Glomerular visceral epithelial cell (primary cell): ENCODE data around the gene MAFG.

Experiments used
- DNase-seq: peaks from one replicate; pipeline ENCODE4 v3.0.0-alpha.2; 2016; ENCODE audit errors: extremely low spot score

Gene MAFG

DNA sequence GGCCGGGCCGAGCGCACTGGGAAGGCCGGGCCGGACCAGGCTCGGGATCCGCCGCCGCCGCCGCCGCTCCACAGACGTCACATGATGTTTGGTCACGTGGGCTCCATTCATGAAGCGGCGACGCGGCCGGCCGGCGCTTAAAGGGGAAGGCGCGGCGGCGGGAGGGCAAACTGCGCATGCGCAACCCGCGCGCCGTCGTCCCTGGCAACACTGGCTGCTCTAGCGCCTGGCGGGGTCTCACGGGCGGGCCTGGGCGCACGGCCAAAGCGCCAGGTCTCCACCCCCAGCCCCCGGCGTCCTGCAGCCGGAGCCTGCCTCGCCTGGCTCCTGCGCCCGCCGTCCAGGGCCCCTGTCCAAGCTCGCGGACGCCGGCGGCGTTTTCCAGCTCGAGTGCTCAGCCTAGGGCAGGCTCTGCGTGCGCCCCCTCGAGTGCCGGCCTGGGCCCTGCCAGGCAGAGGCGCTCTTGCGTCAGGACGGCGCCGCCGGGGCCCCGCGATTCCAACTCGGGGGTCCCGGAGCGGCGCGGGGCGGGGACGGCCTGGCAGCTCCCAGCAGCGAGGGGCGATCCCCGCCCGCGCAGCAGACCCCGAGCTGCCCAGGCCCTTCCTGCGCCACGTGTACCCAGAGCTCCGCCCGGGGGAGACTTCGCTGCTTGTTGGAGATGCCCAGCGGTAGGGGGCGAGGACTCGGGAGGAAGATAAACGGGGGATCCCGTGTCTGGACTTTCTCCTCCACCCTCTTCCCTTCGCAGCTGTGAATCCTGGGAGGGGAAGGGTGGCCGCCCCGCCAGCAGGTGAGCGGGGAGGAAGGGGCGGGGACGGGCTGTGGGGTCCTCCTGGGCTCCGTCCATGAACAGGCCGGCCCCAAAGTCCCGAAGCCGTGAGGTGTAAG lies at the start of gene MAFG:
Gene MAFG, minus strand, starts transcription at position 83 of the 891 bp plus-strand sequence. CDS start 4,550 bp downstream, outside the sequence.
- peak; percentile 97 for DNase-seq

DNA sequence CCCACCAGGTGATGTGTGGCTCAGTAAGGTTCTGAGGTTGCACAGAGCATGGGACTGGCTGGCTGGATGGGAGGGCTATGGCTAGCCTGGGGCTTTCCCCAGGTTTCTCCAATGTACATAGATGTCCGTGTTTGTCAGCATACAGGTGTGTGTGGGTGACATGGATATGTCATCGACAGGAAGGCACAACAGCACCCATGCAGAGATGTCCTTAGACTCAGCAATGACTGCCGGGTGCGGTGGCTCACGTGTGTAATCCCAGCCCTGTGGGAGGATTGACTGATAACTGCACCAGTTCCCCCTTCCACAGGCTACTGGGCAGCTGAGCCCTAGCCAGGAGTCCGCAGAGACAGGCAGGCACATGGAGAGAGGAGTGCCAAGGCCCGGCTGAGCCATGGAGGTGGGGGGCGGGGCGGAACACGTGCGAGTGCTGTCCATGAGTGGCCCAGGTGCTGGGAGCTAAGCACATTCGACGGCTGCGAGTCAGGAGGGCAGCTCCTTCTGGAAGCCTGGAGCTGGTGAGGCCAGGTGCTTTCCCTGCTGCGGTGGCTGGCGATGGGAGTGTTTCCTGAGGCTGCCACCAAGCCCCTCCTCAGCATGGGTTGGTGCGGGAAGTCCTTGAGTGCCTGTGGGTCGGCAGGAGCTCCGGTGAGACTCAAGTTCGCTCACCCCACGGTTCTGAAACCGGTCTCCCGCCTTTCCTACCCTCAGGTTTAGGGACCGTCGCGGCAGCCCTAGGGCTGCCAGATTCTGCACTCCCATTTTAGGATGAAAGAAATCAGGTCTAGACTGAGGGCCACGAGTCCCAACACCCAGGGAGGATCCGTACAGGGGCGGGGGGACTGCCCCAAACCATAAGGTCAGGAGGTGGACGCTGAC lies 49.0 kb upstream of the MAFG start:
- peak; percentile 57 for DNase-seq

DNA sequence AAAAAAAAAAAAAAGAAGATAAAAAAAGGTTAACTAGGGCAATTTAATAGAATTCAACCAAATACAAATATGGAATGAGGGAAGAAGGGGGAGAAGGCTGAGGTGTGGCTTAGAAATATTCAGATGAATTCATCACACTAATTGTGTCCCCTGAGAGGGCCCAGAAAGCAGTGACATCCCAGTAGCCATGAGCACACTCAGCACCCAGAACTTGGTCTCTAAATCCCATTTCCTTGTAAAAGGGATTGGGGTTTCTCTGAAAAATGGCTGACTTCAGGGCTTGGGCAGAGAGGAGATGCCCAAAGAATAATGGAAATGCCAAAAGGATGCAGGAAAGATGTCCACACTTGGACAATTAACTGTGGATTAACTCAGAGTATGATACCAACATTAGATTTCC lies 45.9 kb upstream of the MAFG start:
- DNase-seq: no peak

GRCh38 chr17:81968850-81969812 lies 41.6 kb upstream of the MAFG start:
- no peak for DNase-seq

- no peak for DNase-seq
These were observed 40.8 kb upstream of the MAFG start for GRCh38 chr17:81968396-81968745.

- peak; percentile 59 for DNase-seq
These were observed 40.2 kb upstream of the MAFG start for GRCh38 chr17:81967533-81968395.

GRCh38 chr17:81967244-81967532 lies 39.7 kb upstream of the MAFG start:
- DNase-seq: no peak

DNA sequence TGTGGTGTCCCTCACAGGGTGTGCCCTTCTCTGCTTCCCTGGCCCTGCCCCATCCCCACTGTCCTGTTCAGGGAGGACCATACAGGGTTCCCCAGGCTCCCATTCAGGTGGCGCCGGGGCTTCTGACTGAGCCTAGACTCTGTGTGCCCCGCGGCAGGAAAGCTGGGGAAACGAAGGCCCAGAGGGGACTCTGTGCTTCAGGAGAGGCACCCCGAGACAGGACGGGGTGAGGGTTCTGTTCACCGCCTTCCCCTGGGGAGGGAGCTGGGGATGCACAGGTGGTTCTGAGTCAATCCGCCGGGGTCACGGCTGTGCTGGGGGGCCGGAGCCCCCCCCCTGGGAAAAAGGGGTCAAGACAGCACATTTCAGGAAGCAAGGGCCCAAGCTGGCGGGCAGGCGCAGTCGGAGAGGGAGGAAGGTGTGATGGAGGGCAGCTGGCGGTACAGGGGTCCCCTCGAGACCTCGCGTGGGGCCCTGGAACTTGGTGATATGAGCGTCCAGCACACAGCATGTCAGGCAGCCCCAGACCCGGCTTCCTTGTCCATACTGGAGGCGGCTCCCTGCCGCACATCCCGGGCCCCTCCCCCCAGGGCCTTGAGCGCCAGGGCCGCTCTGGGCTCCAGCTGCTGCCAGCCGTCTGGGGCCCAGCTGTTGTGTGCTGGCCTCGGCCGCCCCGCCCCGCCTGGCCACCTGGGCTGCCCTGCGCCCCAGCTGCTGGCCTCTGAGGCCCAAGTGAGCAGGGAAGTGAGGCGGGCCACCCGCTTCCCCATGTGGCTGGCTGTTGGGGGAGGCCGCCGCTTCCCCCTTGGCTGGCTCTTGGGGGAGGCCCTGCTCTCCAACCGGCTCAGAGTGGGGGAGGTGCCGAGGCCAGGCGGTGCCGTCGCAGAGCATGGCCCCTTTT lies 39.1 kb upstream of the MAFG start:
- DNase-seq: no peak

GRCh38 chr17:81964081-81964849 lies 36.7 kb upstream of the MAFG start:
- DNase-seq: no peak

DNA sequence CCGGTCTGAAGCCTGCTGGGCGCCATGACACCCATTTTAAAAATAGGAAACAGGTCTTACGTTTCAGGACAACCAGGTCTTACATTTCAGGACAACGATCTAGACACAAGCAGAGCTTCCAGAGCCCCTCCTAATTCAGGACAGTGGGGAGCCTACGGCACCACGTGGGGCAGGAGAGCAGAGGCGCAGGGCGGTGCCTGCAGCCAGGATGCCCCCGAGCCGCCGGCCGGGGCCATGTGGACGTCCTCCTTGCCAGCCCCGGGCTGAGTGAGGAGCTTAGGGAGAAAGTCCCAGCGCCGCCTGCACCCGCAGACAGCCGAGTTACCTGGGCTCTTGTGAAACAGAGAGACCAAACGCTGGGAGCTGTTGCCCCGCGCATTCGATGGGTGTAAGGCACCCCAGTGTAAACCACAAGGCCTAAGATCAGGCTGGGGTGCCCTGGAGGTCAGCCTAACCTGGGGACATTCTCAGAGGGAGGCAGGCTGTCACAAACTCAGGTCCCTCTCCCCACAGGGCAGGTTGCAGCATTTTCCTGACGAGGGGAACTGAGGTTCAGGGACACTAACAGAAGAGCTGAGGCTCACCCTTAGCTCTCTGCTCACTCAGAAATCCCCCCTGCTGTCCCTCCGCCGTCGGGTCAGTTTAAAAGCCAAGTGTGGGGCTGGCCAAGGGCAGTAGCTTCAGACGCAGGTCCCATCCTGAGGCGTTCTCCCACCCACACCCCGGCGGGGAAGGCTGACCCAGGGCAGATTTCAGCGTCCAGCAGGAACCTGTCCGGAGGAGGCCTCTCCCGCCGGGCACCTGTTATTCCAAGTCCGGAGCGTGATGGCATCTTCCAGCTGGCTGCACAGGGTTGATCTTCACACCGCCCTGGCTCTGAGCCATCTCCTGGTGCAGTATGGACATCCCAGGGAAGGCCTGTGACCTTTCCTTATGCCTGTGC lies 35.2 kb upstream of the MAFG start:
- peak; percentile 64 for DNase-seq

DNA sequence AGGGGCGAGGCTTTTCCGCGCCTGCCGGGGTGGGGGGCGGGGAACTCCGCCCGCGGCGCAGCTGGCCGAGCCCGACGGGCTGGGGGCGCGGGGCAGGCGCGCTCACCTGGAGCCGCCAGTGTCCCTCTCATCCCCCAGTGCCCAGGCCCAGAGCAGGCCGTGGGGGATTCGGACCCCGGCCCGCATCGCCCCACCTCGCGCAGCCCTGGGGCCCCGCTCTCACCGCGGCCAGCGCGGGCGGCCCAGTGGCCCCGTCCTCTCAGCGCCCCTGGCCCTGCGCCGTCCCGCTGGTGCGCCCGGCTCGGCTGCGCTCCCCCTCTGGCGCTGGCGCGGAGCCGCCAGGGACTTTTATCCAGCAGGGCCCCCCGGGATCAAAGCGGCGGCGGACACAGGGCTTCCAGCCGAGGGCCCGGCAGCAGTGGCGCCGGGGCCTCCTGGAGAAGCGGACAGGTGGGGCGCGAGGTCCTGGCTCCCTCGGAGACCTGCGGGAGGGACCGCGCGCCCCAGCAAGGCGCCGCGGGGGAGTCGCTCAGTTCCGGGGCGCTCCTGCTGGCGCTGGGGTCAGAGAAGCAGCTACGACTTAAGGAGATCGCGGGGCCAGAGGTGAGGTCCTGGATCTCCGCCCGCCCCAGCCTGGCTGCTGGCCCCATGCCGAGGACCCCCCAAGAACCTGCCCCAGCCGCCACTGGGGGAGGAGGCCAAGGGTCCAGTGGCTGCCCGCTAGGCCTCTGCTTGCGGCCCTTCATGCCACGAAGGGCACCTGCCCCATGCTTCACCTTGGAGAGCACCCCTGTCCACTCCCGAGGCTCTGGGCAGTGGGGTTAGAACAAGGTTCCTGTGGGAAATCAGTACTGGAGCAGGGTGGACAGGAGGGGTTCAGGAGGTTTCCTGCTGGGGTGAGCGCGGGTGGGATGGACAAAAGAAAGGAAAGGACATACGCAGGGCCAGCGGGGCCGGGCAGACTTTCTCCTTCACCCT lies 34.3 kb upstream of the MAFG start:
- no peak for DNase-seq

- DNase-seq: peak; percentile 56
These were observed 33.6 kb upstream of the MAFG start, which contains the start of gene NOTUM for GRCh38 chr17:81961087-81961511. Gene NOTUM, minus strand, starts transcription at chr17:81961187. Its CDS starts 278 bp downstream, at chr17:81960909.

- no peak for DNase-seq
These were observed 32.8 kb upstream of the MAFG start for GRCh38 chr17:81960130-81960958.

DNA sequence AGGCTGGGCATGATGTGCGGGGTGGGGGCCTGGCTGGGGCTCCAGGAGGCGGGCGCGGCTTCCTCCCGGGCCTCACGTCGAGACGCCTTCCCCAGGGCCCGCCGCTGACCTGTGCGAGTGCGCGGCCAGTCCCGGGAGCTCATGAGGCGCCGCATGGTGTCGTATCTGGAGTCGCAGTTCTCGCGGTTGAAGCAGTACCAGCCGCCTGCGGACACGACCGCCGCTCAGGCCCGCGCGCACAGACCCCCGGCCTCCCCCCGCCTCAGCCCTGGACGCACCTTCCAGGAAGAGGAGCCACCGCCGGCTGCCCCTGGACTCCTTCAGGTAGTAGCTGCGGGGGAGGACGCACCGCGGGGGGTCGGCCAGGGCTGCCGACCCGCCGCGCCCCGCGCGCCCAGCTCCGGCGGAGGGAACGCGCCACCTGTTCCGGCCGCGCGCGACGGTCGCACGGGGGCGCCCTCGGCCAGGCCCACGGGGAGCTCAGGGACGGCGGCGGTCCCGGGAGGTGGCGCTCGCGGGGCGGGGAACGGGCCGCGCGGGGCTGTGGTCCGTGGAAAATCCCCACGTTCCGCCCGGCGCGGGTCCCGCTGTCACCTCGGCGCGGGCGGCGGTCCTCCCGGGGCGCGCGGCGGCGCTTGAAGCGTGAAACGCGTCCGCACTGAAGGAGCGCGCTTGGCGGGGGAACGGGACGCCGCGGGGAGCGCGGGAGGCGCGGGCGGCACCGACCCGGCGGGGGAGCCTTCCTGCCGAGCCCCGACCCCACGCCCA lies 32.0 kb upstream of the MAFG start:
- peak; percentile 65 for DNase-seq
